HCT116 (cell line): ENCODE results near the gene GDAP2. TPM values are rescaled to one million over a fixed set of nuclear protein-coding genes. Genes with fewer than 3 reads are reported as not detected.

Source experiments
- ATAC-seq: fragments of 200-7000 bp; cut with Tn5 transposase; 2 replicates; pipeline ENCODE4 v1.9.1; 2020; ENCODE audit warnings: mild to moderate bottlenecking, moderate library complexity
- BruUV-seq: library from RNA; stranded (reverse); fragments of 400-500 nt; replicated peaks from 2 replicates; lab custom pipeline; 2021; lab: Mats Ljungman, UMichigan
- CTCF ChIA-PET: fragments of 300-600 bp; sonication (Branson Sonifier 250); formaldehyde crosslinking; loops from one replicate; lab custom pipeline; 2021; ENCODE audit warnings: antibody characterized with exemption; lab: Charles Lee
- POLR2A ChIA-PET: fragments of 300-600, 350-600 bp; sonication (Branson Sonifier 250); formaldehyde crosslinking; loops from one replicate; lab custom pipeline; 2021; ENCODE audit warnings: antibody characterized with exemption; lab: Charles Lee
- RAD21 ChIA-PET, 2 experiments: fragments of 300-600 bp; sonication (Branson Sonifier 250); formaldehyde crosslinking; loops; one replicate each; lab custom pipeline; 2023; ENCODE audit warnings: low total read pairs in 2 of 2; ENCODE audit not compliant: uncharacterized antibody in 2 of 2, unreplicated experiment in 2 of 2, low non-redundant PET in 1 of 2; lab: Charles Lee
- DNase-seq: peaks from one replicate; pipeline ENCODE4 v3.0.0-alpha.2; 2010; ENCODE audit warnings: low read depth, low spot score
- H2AFZ ChIP-seq: fragments of 200-600 bp; shearing (Covaris generic), sonication (generic); 2 replicates; pipeline ENCODE4 v1.6.1; 2017; ENCODE audit warnings: low read depth, mixed run types, mixed read lengths, antibody characterized with exemption, low read length; ENCODE audit not compliant: poor library complexity, severe bottlenecking
- H3K27ac ChIP-seq: 2 replicates; pipeline ENCODE4 v1.5.1; 2012; ENCODE audit warnings: low read depth, low read length
- H3K27me3 ChIP-seq: fragments of 200-600 bp; sonication (generic); 2 replicates; pipeline ENCODE4 v1.6.1; 2016; ENCODE audit warnings: mixed run types, low read length, mixed read lengths; ENCODE audit not compliant: insufficient read depth
- H3K36me3 ChIP-seq, 2 experiments: fragments of 200-500 bp in 1 of 2; fragments of 200-600 bp in 1 of 2; sonication (Bioruptor generic) in 1 of 2; sonication (generic) in 1 of 2; 2 replicates each; pipeline versions ENCODE4 v1.5.1 to v1.6.1; 2014 to 2016; ENCODE audit warnings: low read length in 2 of 2, inconsistent platforms in 1 of 2, mixed read lengths in 1 of 2, mixed run types in 1 of 2; ENCODE audit not compliant: insufficient read depth in 2 of 2, control insufficient read depth in 1 of 2
- H3K4me1 ChIP-seq, 2 experiments: fragments of 200-600 bp in 1 of 2; sonication (generic) in 1 of 2; 2 replicates each; pipeline versions ENCODE4 v1.5.1 to v1.6.1; 2012 to 2017; ENCODE audit warnings: low read length in 2 of 2, inconsistent platforms in 1 of 2, mild to moderate bottlenecking in 1 of 2, mixed read lengths in 1 of 2, mixed run types in 1 of 2, moderate library complexity in 1 of 2; ENCODE audit not compliant: insufficient read depth in 2 of 2, control insufficient read depth in 1 of 2
- H3K4me2 ChIP-seq: fragments of 200-600 bp; sonication (generic); 2 replicates; pipeline ENCODE4 v1.6.1; 2017; ENCODE audit warnings: mixed run types, low read length, mixed read lengths
- H3K4me3 ChIP-seq, 2 experiments: fragments of 200-600 bp in 1 of 2; sonication (generic) in 1 of 2; replicated peaks in 1 of 2; 2 replicates each; pipeline ENCODE4 v1.5.1; 2011 to 2016; ENCODE audit warnings: low read length in 2 of 2, control low read depth in 1 of 2, low read depth in 1 of 2, mild to moderate bottlenecking in 1 of 2, mixed read lengths in 1 of 2, mixed run types in 1 of 2
- H3K79me2 ChIP-seq: fragments of 200-600 bp; sonication (generic); 2 replicates; pipeline ENCODE4 v1.6.1; 2017; ENCODE audit warnings: mild to moderate bottlenecking, mixed run types, low read length, moderate library complexity, mixed read lengths; ENCODE audit not compliant: insufficient read depth
- H3K9ac ChIP-seq: fragments of 200-600 bp; sonication (generic); 2 replicates; pipeline ENCODE4 v1.6.1; 2016; ENCODE audit warnings: low read length, mixed read lengths
- H3K9me2 ChIP-seq: fragments of 200-600 bp; sonication (generic), shearing (Covaris generic); 2 replicates; pipeline ENCODE4 v1.6.1; 2017; ENCODE audit warnings: mixed run types, mild to moderate bottlenecking, moderate library complexity; ENCODE audit not compliant: insufficient read depth
- H3K9me3 ChIP-seq, 2 experiments: fragments of 200-500 bp in 1 of 2; fragments of 200-600 bp in 1 of 2; sonication (Bioruptor generic) in 1 of 2; sonication (generic) in 1 of 2; 2 replicates each; pipeline ENCODE4 v1.6.1; 2014 to 2017; ENCODE audit warnings: low read length in 2 of 2, mixed read lengths in 2 of 2, inconsistent platforms in 1 of 2, low read depth in 1 of 2, mild to moderate bottlenecking in 1 of 2, mixed run types in 1 of 2, moderate library complexity in 1 of 2; ENCODE audit not compliant: control insufficient read depth in 1 of 2, insufficient read depth in 1 of 2
- H4K20me1 ChIP-seq: fragments of 200-600 bp; sonication (generic), shearing (Covaris generic); 2 replicates; pipeline ENCODE4 v1.6.1; 2017; ENCODE audit warnings: mixed run types, mild to moderate bottlenecking, moderate library complexity; ENCODE audit not compliant: insufficient read depth
- EZH2phosphoT487 ChIP-seq: fragments of 200-600 bp; IDR thresholded peaks from 2 replicates; pipeline ENCODE4 v1.6.1; 2018; ENCODE audit warnings: antibody characterized with exemption, borderline replicate concordance
- POLR2AphosphoS5 ChIP-seq: IDR thresholded peaks from 2 replicates; pipeline ENCODE4 v1.6.1; 2011; ENCODE audit warnings: mild to moderate bottlenecking, low read depth, low read length, moderate library complexity
- RAD21 ChIP-seq: IDR thresholded peaks from 2 replicates; pipeline ENCODE4 v1.6.1; 2012; ENCODE audit warnings: low read depth, mild to moderate bottlenecking
- TCF7L2 ChIP-seq: IDR thresholded peaks from 2 replicates; pipeline ENCODE4 v1.7.0; 2011; ENCODE audit warnings: borderline replicate concordance, inconsistent platforms; ENCODE audit not compliant: insufficient read depth, insufficient read length; ENCODE audit errors: extremely low read depth
- YY1 ChIP-seq: IDR thresholded peaks from 2 replicates; pipeline ENCODE4 v1.6.1; 2011; ENCODE audit warnings: low read length, low read depth, moderate library complexity, mild to moderate bottlenecking; ENCODE audit not compliant: insufficient replicate concordance; ENCODE audit errors: extremely low read depth
- intact Hi-C: fragments of 100-400 bp; cut with micrococcal nuclease; formaldehyde crosslinking; loops from 2 replicates; pipeline ENCODE4 v1.10.0; 2022
- total RNA-seq: library from RNA; stranded (reverse); gene quantifications from one replicate; pipeline ENCODE4 v1.2.1, GENCODE V29; 2021; ENCODE audit not compliant: unreplicated experiment
- TF ChIP-seq, protein P1 (sequence below): IDR thresholded peaks from 2 replicates; pipeline ENCODE4 v1.6.1; 2012; ENCODE audit warnings: low read depth
- TF ChIP-seq, protein P2 (sequence below), 3 experiments: fragments of 200-600 bp in 1 of 3; sonication (generic) in 1 of 3; IDR thresholded peaks in 2 of 3; conservative IDR thresholded peaks in 1 of 3; 2 replicates each; pipeline ENCODE4 v1.5.1; 2012 to 2017; ENCODE audit warnings: low read depth in 2 of 3, low read length in 2 of 3, antibody characterized with exemption in 1 of 3, borderline replicate concordance in 1 of 3, control low read depth in 1 of 3, mild to moderate bottlenecking in 1 of 3, mixed read lengths in 1 of 3, mixed run types in 1 of 3, moderate library complexity in 1 of 3; ENCODE audit not compliant: insufficient read depth in 1 of 3

GDAP2 gene
- total RNA-seq, 1 experiment from 2014 or later, result 21.4 TPM

- TF ChIP-seq, protein P1, sequence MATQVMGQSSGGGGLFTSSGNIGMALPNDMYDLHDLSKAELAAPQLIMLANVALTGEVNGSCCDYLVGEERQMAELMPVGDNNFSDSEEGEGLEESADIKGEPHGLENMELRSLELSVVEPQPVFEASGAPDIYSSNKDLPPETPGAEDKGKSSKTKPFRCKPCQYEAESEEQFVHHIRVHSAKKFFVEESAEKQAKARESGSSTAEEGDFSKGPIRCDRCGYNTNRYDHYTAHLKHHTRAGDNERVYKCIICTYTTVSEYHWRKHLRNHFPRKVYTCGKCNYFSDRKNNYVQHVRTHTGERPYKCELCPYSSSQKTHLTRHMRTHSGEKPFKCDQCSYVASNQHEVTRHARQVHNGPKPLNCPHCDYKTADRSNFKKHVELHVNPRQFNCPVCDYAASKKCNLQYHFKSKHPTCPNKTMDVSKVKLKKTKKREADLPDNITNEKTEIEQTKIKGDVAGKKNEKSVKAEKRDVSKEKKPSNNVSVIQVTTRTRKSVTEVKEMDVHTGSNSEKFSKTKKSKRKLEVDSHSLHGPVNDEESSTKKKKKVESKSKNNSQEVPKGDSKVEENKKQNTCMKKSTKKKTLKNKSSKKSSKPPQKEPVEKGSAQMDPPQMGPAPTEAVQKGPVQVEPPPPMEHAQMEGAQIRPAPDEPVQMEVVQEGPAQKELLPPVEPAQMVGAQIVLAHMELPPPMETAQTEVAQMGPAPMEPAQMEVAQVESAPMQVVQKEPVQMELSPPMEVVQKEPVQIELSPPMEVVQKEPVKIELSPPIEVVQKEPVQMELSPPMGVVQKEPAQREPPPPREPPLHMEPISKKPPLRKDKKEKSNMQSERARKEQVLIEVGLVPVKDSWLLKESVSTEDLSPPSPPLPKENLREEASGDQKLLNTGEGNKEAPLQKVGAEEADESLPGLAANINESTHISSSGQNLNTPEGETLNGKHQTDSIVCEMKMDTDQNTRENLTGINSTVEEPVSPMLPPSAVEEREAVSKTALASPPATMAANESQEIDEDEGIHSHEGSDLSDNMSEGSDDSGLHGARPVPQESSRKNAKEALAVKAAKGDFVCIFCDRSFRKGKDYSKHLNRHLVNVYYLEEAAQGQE, result no peak
Measured at GRCh38 chr1:117899801-117900200, 29.6 kb downstream of the GDAP2 start (continued).

DNA sequence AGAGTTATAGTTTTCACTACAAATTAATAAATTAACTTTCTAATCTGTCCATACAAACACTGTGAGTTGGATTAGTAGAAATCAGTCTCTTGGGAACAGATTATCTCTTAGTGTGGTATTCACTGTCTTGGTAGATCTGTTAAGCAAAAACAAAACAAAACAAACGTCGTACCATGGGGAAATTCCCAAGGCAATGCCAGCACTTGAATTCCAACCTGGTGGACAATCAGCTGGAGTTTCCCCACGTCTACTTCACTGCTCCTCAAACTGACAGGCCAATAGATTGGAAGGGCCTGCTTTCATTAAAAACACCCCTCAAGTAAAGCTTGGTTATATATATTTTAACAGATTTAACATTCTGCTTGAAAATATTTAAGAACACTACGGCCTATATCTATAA, 31.9 kb downstream of the GDAP2 start:
- no peaks in the 10 kb centered on the region for H3K9me3 ChIP-seq
- H3K9me2 ChIP-seq, result no peaks in the 10 kb centered on the region
- peaks cover 0 to 11% of the 10 kb centered on the region in 2 experiments; a peak in 2 of 4 replicates for H3K36me3 ChIP-seq
- no peaks in the 10 kb centered on the region for H3K27me3 ChIP-seq
- RAD21 ChIA-PET, result no interaction called here
- CTCF ChIA-PET, result no interaction called here
- no peak overlapping the region for H3K4me3 ChIP-seq
- H2AFZ ChIP-seq, result no peak overlapping the region
- DNase-seq (no peak), ATAC-seq (no peak)
- H3K4me1 ChIP-seq, result no peaks in the 10 kb centered on the region
- H3K27ac ChIP-seq, result no peak overlapping the region
- no peaks in the 10 kb centered on the region for H3K79me2 ChIP-seq
- intact Hi-C loops, result loop anchor here (10.0 kb wide), 1 partner anchor 833 kb away; the partner anchor contains the start of gene TTF2
- H3K4me2 ChIP-seq, result no peak overlapping the region
- TF ChIP-seq, protein P2, sequence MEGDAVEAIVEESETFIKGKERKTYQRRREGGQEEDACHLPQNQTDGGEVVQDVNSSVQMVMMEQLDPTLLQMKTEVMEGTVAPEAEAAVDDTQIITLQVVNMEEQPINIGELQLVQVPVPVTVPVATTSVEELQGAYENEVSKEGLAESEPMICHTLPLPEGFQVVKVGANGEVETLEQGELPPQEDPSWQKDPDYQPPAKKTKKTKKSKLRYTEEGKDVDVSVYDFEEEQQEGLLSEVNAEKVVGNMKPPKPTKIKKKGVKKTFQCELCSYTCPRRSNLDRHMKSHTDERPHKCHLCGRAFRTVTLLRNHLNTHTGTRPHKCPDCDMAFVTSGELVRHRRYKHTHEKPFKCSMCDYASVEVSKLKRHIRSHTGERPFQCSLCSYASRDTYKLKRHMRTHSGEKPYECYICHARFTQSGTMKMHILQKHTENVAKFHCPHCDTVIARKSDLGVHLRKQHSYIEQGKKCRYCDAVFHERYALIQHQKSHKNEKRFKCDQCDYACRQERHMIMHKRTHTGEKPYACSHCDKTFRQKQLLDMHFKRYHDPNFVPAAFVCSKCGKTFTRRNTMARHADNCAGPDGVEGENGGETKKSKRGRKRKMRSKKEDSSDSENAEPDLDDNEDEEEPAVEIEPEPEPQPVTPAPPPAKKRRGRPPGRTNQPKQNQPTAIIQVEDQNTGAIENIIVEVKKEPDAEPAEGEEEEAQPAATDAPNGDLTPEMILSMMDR (IDR thresholded peaks at IDR 0.05 in 2 of 3, conservative IDR thresholded peaks at IDR 0.05 in 1 of 3; ENCODE audit: borderline replicate concordance in 1 of 3, insufficient read depth in 1 of 3, low read depth in 2 of 3, low read length in 2 of 3), result no peak
- TF ChIP-seq EZH2phosphoT487, result no peak
- no peak for TF ChIP-seq TCF7L2
- no peak for TF ChIP-seq RAD21
- TF ChIP-seq YY1, result no peak
- TF ChIP-seq POLR2AphosphoS5, result no peak
- H4K20me1 ChIP-seq, result no peaks in the 10 kb centered on the region
- H3K9ac ChIP-seq, result no peak overlapping the region
- POLR2A ChIA-PET, result no interaction called here
- no TSS peak for BruUV-seq
